Measurements from ENCODE around the gene MKX.

- TF ChIP-seq GABPA (tag; conservative IDR thresholded peaks at IDR 0.05; ENCODE audit: low read depth) (no peak), PRDM10 (IDR thresholded peaks at IDR 0.05; ENCODE audit: partially characterized antibody) (no peak), ZNF23 (CRISPR knock-in tag; IDR thresholded peaks at IDR 0.05) (no peak), MLLT1 (IDR thresholded peaks at IDR 0.05) (no peak), EGR1 (conservative IDR thresholded peaks at IDR 0.05) (no peak)
- TF ChIP-seq, protein P1, sequence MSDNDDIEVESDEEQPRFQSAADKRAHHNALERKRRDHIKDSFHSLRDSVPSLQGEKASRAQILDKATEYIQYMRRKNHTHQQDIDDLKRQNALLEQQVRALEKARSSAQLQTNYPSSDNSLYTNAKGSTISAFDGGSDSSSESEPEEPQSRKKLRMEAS (CRISPR knock-in tag; IDR thresholded peaks at IDR 0.05): no peak
Observed at GRCh38 chr10:27635699-27636270, 109.8 kb downstream of the MKX start.
